Measurements from ENCODE around the gene CDH23. TPM values are rescaled to one million over a fixed set of nuclear protein-coding genes. Genes with fewer than 3 reads are reported as not detected.

Gene CDH23
- total RNA-seq, 2 experiments from 2014 or later = 4.6 to 5.2 TPM

- Histone ChIP-seq H3K4me3 (ENCODE audit: low read length) (no peak overlapping the region), H3K9me3 (ENCODE audit: control insufficient read depth in 1 of 2, insufficient read depth in 1 of 2, low read length in 2 of 2) (peaks cover 0 to 4% of the 10 kb centered on the region in 2 experiments), H3K4me1 (ENCODE audit: insufficient read depth, low read length) (no peaks in the 10 kb centered on the region), H3K27me3 (ENCODE audit: control insufficient read depth in 1 of 2, insufficient read depth in 2 of 2, low read length in 2 of 2) (no peaks in the 10 kb centered on the region), H3K27ac (ENCODE audit: low read depth in 1 of 2, low read length in 2 of 2) (no peak overlapping the region), H3K36me3 (ENCODE audit: insufficient read depth, low read length) (no peaks in the 10 kb centered on the region)
- TF ChIP-seq CTCF (IDR thresholded peaks at IDR 0.05) = no peak
- Mint-ChIP-seq H3K4me1 (ENCODE audit: low read depth) (no peaks in the 10 kb centered on the region), H3K27me3 (peaks cover 6% of the 10 kb centered on the region), H3K36me3 (ENCODE audit: low read depth) (no peaks in the 10 kb centered on the region), H3K9me3 (no peaks in the 10 kb centered on the region), H3K27ac (no peak overlapping the region), H3K4me3 (no peak overlapping the region)
- ChIA-PET CTCF (no interaction called here), POLR2A (no interaction called here)
- intact Hi-C loops (cut with DNase I, micrococcal nuclease) = no loop called here
- ATAC-seq (ENCODE audit: poor library complexity) (no peak), DNase-seq (no peak)
Observed at GRCh38 chr10:71460615-71461014, 63.9 kb downstream of the CDH23 start.

DNA sequence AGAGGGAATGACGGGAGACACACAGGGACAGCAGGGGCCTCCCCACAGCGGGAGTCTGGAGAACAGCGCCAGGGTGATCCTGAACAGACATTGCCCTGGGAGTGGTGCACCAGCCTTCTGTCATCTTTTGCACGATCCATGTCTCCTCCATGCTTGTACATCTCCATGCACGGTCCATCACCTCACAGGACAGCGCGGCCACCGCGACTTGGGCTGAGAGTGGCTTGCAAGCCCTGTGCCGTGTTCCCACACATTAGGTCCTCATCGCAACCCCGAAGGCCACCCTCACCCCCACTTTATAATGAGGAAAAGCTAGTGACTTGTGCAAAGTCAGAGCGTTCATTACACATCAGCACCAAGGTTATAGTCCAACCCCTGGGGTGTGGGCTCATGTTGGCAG lies 64.7 kb downstream of the CDH23 start:
- H3K4me3 ChIP-seq (ENCODE audit: low read length) = no peak overlapping the region
- no peaks in the 10 kb centered on the region for H3K4me1 ChIP-seq (ENCODE audit: insufficient read depth, low read length)
- no peak overlapping the region for H3K27ac ChIP-seq (ENCODE audit: low read depth in 1 of 2, low read length in 2 of 2)
- Mint-ChIP-seq H3K9me3 (no peaks in the 10 kb centered on the region), H3K4me1 (ENCODE audit: low read depth) (no peaks in the 10 kb centered on the region), H3K27me3 (peaks cover 3% of the 10 kb centered on the region), H3K27ac (no peak overlapping the region), H3K36me3 (ENCODE audit: low read depth) (no peaks in the 10 kb centered on the region), H3K4me3 (no peak overlapping the region)
- ATAC-seq (ENCODE audit: poor library complexity) (no peak), DNase-seq (no peak)
- ChIA-PET POLR2A (no interaction called here), CTCF (no interaction called here)
- H3K9me3 ChIP-seq (ENCODE audit: control insufficient read depth in 1 of 2, insufficient read depth in 1 of 2, low read length in 2 of 2) = no peaks in the 10 kb centered on the region
- intact Hi-C loops (cut with DNase I, micrococcal nuclease) = no loop called here
- TF ChIP-seq CTCF (IDR thresholded peaks at IDR 0.05) = no peak
- no peaks in the 10 kb centered on the region for H3K27me3 ChIP-seq (ENCODE audit: control insufficient read depth in 1 of 2, insufficient read depth in 2 of 2, low read length in 2 of 2)
- no peaks in the 10 kb centered on the region for H3K36me3 ChIP-seq (ENCODE audit: insufficient read depth, low read length)

DNA sequence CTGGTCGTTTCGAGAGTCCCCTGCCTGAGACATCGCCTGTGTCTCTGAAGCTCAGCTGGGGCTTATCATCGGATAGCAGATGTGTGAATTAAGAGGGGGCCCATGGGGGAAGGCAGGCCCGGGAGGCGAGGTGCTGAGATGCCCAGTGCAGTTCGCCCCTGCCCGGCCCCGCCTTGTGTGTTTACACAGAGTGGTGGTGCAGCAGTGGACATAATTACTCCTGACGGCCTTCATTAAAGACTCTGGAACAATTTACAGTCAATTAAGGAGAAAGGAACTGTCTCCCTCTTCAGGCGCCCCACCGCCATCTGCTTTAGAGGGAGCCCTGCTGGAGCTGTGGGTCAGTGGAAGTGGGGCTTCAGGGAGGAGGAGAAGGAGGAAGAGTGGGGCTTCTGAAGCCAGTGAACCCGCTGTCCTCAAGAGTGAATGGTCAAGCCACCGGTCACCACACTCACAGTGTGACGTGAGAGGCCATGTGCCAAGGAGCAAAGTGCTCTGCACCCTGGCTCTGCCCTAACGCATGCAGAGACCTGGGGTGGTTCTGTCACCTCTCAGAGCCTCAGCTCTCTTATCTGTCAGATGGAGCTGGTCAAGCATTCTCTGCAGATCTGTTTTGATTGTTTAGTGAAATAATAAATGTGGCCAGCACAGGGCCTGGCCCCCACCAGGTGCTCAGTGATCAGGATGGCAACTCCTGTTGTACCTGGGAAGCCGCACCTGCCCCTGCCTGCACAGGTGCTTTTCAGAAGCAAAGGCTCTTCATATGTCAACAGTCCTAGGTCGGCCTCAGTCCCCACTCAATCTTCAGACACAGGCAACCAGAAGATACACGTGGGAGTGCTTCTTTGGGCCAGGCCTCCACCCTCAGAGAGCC lies 65.6 kb downstream of the CDH23 start:
- no peaks in the 10 kb centered on the region for H3K27me3 ChIP-seq (ENCODE audit: control insufficient read depth in 1 of 2, insufficient read depth in 2 of 2, low read length in 2 of 2)
- POLR2A ChIA-PET = no interaction called here
- Mint-ChIP-seq H3K4me3 (no peak overlapping the region), H3K27me3 (no peaks in the 10 kb centered on the region), H3K9me3 (no peaks in the 10 kb centered on the region), H3K27ac (no peak overlapping the region), H3K4me1 (ENCODE audit: low read depth) (no peaks in the 10 kb centered on the region), H3K36me3 (ENCODE audit: low read depth) (no peaks in the 10 kb centered on the region)
- H3K4me1 ChIP-seq (ENCODE audit: insufficient read depth, low read length) = no peaks in the 10 kb centered on the region
- TF ChIP-seq CTCF (IDR thresholded peaks at IDR 0.05) = no peak
- no peak for DNase-seq
- no peak overlapping the region for H3K4me3 ChIP-seq (ENCODE audit: low read length)
- no peak for ATAC-seq (ENCODE audit: poor library complexity)
- H3K36me3 ChIP-seq (ENCODE audit: insufficient read depth, low read length) = no peaks in the 10 kb centered on the region
- intact Hi-C loops (cut with DNase I, micrococcal nuclease) = no loop called here
- H3K9me3 ChIP-seq (ENCODE audit: control insufficient read depth in 1 of 2, insufficient read depth in 1 of 2, low read length in 2 of 2) = no peaks in the 10 kb centered on the region
- CTCF ChIA-PET = no interaction called here
- H3K27ac ChIP-seq (ENCODE audit: low read depth in 1 of 2, low read length in 2 of 2) = no peak overlapping the region
